Measurements from ENCODE around the gene MSX1.

DNA sequence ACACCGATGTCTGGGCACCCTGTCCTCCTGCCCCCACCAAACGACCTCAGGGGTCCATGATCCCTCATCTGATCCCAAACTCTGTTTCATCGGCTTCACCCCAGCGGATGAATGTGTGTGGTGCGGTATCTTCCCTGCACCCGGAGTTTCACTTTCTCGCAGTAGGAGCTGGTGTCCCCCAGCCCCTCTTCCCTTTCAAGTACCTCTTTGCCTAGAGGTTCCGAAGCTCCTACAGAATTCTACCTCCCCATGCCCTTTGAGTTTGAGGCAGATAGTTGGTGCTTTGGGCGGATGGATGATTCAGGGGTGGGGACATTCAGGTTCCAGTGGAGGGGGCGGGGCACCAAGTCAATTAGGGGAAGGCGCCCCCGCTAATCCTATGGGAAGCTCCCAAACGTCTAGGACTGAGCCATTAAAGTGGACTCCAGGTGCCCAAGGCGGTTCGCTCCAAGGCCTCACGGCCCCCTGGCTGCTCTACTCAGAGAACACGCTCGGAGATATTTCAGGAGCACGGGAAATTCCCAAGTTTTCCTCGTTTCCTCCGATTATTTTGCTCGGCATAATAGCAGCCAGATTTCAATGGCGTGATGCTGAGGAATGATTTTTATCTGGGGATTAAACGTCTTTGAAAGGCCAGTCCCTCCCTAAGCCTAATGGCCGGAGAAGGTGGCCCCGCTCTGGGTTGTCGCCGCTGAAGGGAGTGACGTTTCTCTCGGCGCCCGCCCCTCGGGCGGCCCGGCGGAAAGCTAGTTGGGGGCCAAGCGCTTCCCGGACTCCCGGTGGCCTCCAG is 1.3 kb downstream of the MSX1 start:
- TF ChIP-seq CTCF (IDR thresholded peaks at IDR 0.05) (no peak), POLR2AphosphoS5 (IDR thresholded peaks at IDR 0.05; ENCODE audit: insufficient read depth in 1 of 2, low read depth in 1 of 2) (peak in 1 of 2 donors; percentile 37)
